Measurements from ENCODE around the gene VSIG10L. TPM values are rescaled to one million over a fixed set of nuclear protein-coding genes. Genes with fewer than 3 reads are reported as not detected.

The VSIG10L gene
- total RNA-seq, 4 donors from 2014 or later = 0.26 to 3.6 (median 1.7) TPM

DNA sequence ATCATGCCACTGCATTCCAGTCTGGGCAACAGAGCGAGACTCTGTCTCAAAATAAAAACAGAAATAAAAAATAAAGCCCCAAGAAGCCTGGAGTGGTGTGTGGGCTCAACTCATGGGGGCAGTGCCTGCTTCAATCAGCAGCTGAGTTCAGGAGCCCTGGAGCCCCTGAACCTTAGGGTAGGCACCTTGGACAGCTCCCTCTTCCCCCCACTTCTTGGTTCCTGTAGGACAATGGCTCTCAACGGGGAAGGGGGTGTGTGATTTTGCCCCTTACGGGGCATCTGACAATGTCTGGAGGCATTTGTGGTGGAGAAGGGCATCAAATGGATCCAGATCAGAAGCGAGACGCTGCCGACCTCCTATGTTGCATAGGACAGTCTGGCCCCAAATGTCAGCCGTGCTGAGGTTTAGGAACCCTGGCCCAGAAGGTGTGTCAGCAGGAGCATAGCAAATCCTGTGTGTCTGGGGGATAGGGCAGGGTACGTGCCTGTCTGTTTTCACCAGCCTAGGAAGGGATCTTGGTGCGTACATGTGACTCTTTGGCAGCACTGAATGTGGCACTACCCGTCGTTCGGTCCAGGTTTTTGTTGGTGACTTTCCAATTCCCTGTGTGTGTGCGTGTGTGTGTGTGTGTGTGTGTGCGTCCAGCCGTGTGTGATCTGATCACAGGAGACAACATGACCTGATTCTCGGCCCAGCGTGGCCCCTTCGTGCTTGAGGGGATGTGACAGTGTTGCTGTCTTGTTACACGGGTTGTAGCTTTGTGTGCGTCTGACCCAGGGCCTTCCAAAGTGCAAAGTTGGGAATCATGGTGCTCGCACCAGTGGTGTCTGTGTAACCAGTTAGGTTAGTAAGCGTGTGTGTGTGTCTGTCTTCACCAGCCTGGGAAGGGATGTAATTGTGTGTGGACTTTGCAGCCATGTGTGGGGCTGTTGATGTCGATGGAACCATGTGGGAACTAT is 23.0 kb downstream of the VSIG10L start:
- Histone ChIP-seq H3K27me3 (no peaks in the 10 kb centered on the region), H3K27ac (no peak overlapping the region), H3K36me3 (no peaks in the 10 kb centered on the region), H3K4me1 (no peaks in the 10 kb centered on the region), H3K9me3 (no peaks in the 10 kb centered on the region), H3K4me3 (no peak overlapping the region)
- intact Hi-C loops (cut with DNase I; ENCODE audit: low total_unique reads) = no loop called here
- DNase-seq = no peak
- TF ChIP-seq POLR2A (IDR thresholded peaks at IDR 0.05) (no peak), CTCF (IDR thresholded peaks at IDR 0.05) (no peak)

GRCh38 chr19:51317968-51318367 is 24.0 kb downstream of the VSIG10L start:
- intact Hi-C loops (cut with DNase I; ENCODE audit: low total_unique reads) = no loop called here
- Histone ChIP-seq H3K27me3 (no peaks in the 10 kb centered on the region), H3K27ac (no peak overlapping the region), H3K9me3 (no peaks in the 10 kb centered on the region), H3K4me3 (no peak overlapping the region), H3K4me1 (no peaks in the 10 kb centered on the region), H3K36me3 (no peaks in the 10 kb centered on the region)
- TF ChIP-seq POLR2A (IDR thresholded peaks at IDR 0.05) (no peak), CTCF (IDR thresholded peaks at IDR 0.05) (no peak)
- DNase-seq = no peak

- Histone ChIP-seq H3K27ac (no peak overlapping the region), H3K9me3 (no peaks in the 10 kb centered on the region), H3K36me3 (no peaks in the 10 kb centered on the region), H3K27me3 (no peaks in the 10 kb centered on the region), H3K4me3 (no peak overlapping the region), H3K4me1 (no peaks in the 10 kb centered on the region)
- no peak for TF ChIP-seq CTCF (IDR thresholded peaks at IDR 0.05)
- no peak for DNase-seq
- intact Hi-C loops (cut with DNase I; ENCODE audit: low total_unique reads) = no loop called here
Observed at GRCh38 chr19:51317376-51317775, 24.6 kb downstream of the VSIG10L start.

DNA sequence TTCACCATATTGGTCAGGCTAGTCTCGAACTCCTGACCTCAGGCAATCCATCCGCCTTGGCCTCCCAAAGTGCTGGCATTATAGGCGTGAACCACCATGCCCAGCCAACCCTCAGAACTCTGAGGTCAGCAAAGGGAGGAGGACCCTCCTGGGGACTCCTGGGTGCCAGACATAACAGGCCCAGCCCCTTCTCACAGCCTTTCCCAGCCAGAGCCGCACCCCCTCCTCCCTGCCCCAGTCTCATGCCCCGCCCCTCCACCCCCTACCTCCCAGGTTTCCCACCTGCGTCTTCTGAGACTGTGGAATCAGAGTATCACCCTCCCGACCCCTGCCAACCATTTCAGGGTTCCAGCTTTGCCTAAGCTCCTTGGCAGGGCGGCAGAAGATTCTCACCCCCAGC is 25.3 kb downstream of the VSIG10L start:
- Histone ChIP-seq H3K36me3 (no peaks in the 10 kb centered on the region), H3K4me1 (no peaks in the 10 kb centered on the region), H3K4me3 (no peak overlapping the region), H3K9me3 (no peaks in the 10 kb centered on the region), H3K27me3 (peaks cover 0 to 5% of the 10 kb centered on the region in 2 donors), H3K27ac (no peak overlapping the region)
- intact Hi-C loops (cut with DNase I; ENCODE audit: low total_unique reads) = no loop called here
- no peak for DNase-seq
- no peak for TF ChIP-seq CTCF (IDR thresholded peaks at IDR 0.05)
- TF ChIP-seq POLR2A (IDR thresholded peaks at IDR 0.05) = no peak
